Measurements from ENCODE around the gene VPS13A. TPM values are rescaled to one million over a fixed set of nuclear protein-coding genes. Genes with fewer than 3 reads are reported as not detected.

Gene VPS13A
- total RNA-seq, 1 experiment from 2014 or later, result 31.5 TPM

GRCh38 chr9:77251050-77251449 lies 73.7 kb downstream of the VPS13A start:
- Mint-ChIP-seq H3K4me1 (peaks cover 20% of the 10 kb centered on the region), H3K27me3 (ENCODE audit: low read depth) (no peaks in the 10 kb centered on the region), H3K27ac (no peak overlapping the region), H3K4me3 (no peak overlapping the region), H3K9me3 (no peaks in the 10 kb centered on the region; the same call in 1 of the 2 replicates), H3K36me3 (peaks cover 9% of the 10 kb centered on the region)
- ChIA-PET CTCF (no interaction called here), POLR2A (no interaction called here)
- no peak for DNase-seq (ENCODE audit: low spot score)
- no peak for TF ChIP-seq JAZF1 (CRISPR knock-in tag; IDR thresholded peaks at IDR 0.05)
- no peak for TF ChIP-seq FOXK1 (CRISPR knock-in tag; IDR thresholded peaks at IDR 0.05)
- no peak for TF ChIP-seq ZBTB43 (CRISPR knock-in tag; IDR thresholded peaks at IDR 0.05)
- TF ChIP-seq TEAD1 (CRISPR knock-in tag; IDR thresholded peaks at IDR 0.05), result no peak
- TF ChIP-seq IRF2 (CRISPR knock-in tag; IDR thresholded peaks at IDR 0.05; ENCODE audit: borderline replicate concordance, low read depth), result no peak
- no peak for TF ChIP-seq NFYB (CRISPR knock-in tag; conservative IDR thresholded peaks at IDR 0.05; ENCODE audit: low read depth)
- no peak for TF ChIP-seq ATF2 (CRISPR knock-in tag; IDR thresholded peaks at IDR 0.05; ENCODE audit: borderline replicate concordance, low read depth)
- no peak for TF ChIP-seq HMGA2 (CRISPR knock-in tag; IDR thresholded peaks at IDR 0.05)
- no peak for TF ChIP-seq ZMAT4 (CRISPR knock-in tag; IDR thresholded peaks at IDR 0.05)
- no peak for TF ChIP-seq GABPB1 (CRISPR knock-in tag; IDR thresholded peaks at IDR 0.05)
- TF ChIP-seq ATF6 (CRISPR knock-in tag; IDR thresholded peaks at IDR 0.05), result no peak
- no peak for TF ChIP-seq ZNF232 (CRISPR knock-in tag; IDR thresholded peaks at IDR 0.05)
- no peak for TF ChIP-seq SOX15 (CRISPR knock-in tag; IDR thresholded peaks at IDR 0.05)
- no peak for TF ChIP-seq ESRRA (CRISPR knock-in tag; IDR thresholded peaks at IDR 0.05; ENCODE audit: borderline replicate concordance)
- TF ChIP-seq ZSCAN18 (CRISPR knock-in tag; IDR thresholded peaks at IDR 0.05), result no peak
- TF ChIP-seq E2F1 (CRISPR knock-in tag; IDR thresholded peaks at IDR 0.05), result no peak
- no peak for TF ChIP-seq IRF1 (CRISPR knock-in tag; IDR thresholded peaks at IDR 0.05)
- no peak for TF ChIP-seq PRRX2 (CRISPR knock-in tag; IDR thresholded peaks at IDR 0.05)
- no peak for TF ChIP-seq USF2 (CRISPR knock-in tag; IDR thresholded peaks at IDR 0.05)
- ATAC-seq, result no peak

All from WTC11 (cell line).